WI38 (cell line): ENCODE data around the gene CDC123.

Experiments used
- H3K4me3 ChIP-seq: 2 replicates; pipeline ENCODE4 v1.5.1; 2011; ENCODE audit warnings: low read depth, mild to moderate bottlenecking, control low read depth, low read length
- TF ChIP-seq, protein P1 (sequence below): IDR thresholded peaks from 2 replicates; pipeline ENCODE4 v1.5.1; 2012; ENCODE audit warnings: low read depth, mild to moderate bottlenecking, control low read depth, low read length

The CDC123 gene

DNA sequence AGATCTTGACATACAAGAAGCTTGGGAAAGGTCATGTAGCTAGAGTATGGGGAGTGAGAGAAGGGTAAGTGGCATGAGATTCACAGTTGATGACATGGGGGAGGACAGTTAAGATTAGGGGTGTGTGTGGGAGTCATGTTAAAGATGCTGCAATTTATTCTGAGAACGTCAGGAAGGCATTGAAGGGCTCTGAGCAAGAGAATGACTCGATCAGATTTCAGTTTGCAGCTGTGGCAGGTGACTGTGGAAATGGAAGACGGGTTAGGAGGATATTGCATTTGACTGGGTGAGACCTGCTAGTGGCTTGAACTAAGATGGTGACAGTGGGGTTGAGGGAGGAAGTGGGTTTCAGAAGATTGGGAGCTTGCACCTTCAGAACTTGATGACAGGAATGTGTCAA, 5.6 kb downstream of the CDC123 start:
- no peak overlapping the region for H3K4me3 ChIP-seq
- TF ChIP-seq, protein P1, sequence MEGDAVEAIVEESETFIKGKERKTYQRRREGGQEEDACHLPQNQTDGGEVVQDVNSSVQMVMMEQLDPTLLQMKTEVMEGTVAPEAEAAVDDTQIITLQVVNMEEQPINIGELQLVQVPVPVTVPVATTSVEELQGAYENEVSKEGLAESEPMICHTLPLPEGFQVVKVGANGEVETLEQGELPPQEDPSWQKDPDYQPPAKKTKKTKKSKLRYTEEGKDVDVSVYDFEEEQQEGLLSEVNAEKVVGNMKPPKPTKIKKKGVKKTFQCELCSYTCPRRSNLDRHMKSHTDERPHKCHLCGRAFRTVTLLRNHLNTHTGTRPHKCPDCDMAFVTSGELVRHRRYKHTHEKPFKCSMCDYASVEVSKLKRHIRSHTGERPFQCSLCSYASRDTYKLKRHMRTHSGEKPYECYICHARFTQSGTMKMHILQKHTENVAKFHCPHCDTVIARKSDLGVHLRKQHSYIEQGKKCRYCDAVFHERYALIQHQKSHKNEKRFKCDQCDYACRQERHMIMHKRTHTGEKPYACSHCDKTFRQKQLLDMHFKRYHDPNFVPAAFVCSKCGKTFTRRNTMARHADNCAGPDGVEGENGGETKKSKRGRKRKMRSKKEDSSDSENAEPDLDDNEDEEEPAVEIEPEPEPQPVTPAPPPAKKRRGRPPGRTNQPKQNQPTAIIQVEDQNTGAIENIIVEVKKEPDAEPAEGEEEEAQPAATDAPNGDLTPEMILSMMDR: no peak

DNA sequence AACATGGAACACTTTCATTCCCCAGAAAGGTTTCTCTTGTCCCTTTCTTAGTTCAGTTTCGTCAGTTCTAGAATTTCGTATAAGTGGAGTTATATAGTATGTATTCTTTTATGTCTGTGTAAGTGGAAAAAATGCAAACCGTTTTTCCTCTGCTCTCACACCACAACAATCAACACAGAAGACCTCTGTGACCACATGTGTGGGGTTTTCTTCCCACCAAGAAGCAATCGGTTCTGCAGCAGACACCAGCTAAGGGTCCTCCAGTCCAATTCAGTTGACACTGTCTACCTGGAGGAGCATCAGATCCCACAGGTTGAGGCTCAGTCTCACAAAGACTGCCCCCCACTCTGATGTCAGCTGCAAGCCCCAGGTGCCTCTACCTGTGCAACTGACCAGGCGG, 6.2 kb downstream of the CDC123 start:
- H3K4me3 ChIP-seq: no peak overlapping the region
- TF ChIP-seq, protein P1: no peak

DNA sequence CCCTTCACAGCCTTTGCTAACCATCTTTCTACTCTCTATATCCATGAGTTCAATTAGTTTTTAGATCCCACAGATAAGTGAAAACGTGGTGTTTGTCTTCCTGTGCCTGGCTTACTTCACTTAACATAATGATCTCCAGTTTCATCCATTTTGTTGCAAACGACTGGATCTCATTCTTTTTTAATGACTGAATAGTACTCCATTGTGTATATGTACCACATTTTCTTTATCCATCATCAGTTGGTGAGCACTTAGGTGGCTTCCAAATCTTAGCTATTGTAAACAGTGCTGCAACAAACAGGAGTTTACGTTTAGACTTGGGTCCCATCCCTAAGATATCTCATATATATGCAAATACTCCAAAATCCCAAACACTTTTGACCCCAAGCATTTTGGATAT, 9.1 kb downstream of the CDC123 start:
- TF ChIP-seq, protein P1: no peak
- H3K4me3 ChIP-seq: no peak overlapping the region

DNA sequence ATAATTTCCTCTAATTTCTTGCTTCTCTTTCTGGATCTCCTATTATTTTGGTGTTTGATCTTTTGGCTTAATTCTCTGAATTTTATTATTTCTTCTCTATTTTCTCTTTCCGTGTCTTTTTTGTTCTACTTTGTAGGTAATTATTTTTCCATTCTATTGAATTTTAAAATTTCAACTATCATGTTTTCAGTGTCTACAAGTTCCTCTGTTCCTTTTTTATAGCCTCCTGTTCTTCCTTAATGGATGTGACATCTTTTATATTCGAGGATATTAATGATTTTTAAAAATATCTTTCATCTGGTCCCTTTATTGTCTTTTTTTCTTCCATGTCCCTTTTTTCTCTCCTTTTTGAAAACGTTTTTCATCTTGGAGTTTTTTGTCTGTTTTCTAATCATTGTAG, 11.1 kb downstream of the CDC123 start:
- no peak overlapping the region for H3K4me3 ChIP-seq
- TF ChIP-seq, protein P1: no peak

DNA sequence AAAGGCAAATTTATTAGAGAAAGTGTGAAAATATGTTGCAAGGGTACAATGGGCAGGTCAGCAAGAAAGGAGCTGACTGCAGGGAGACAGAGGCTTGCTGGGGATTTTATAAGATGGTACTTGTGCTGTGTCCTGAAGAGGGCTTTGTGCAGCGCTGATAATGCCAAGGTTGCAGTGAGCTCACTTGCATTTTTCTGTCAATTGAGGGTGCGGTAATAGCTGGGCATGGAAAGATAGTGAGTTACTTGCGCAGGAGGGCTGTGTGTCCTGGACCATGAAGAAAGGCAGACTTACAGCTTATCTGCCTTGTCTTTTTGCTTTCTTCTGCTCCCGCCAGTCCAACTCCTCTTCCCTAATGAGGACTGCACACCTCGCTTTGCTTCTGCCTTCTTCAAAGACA, 12.5 kb downstream of the CDC123 start:
- TF ChIP-seq, protein P1: no peak
- H3K4me3 ChIP-seq: no peak overlapping the region

DNA sequence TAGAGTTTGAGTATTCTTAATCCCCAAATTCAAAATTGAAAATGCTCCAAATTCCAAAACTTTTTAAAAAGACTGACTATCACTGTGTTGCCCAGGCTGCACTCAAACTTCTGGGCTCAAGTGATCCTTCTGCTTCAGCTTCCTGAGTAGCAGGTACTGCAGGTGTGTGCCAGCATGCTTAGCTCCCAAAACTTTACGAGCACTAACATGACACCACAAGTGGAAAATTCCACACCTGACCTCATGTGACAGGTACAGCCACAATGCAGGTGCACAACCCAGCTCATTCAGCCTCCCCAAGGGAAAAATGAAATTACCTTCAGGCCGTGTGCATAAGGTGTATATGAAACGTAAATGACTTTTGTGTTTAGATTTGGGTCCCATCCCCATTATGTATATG, 16.5 kb downstream of the CDC123 start:
- H3K4me3 ChIP-seq: no peak overlapping the region
- TF ChIP-seq, protein P1: no peak

DNA sequence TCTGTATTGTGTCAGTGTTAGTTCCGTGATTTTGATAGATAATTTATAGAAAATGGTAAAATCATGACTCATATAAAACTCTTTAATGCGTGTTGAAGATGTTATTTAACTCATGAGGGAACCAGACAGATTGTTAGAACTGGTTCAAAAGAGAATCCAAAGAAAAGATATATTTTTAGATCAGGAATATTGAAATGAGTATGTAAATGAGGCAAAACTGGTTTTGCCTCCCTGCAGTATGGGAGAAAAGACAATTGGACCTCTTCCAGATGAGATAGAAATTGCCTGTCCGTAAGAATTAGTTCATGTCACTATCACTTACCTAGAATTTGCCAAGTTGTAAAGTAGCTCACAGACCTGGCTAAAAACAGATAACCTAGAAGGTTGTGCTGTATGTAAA, 17.6 kb downstream of the CDC123 start:
- TF ChIP-seq, protein P1: no peak
- no peak overlapping the region for H3K4me3 ChIP-seq
